HEK293 (cell line): ENCODE results near the gene C20orf144.

ENCODE experiments used
- CTCF ChIA-PET: fragments of 350-600 bp; formaldehyde crosslinking; extraction: SDS; loops from one replicate; lab custom pipeline; 2021; ENCODE audit warnings: antibody characterized with exemption; lab: Yijun Ruan, JAX
- POLR2A ChIA-PET: fragments of 300-600 bp; formaldehyde crosslinking; extraction: SDS; loops from one replicate; lab custom pipeline; 2020; ENCODE audit warnings: antibody characterized with exemption, inconsistent platforms; lab: Yijun Ruan, JAX
- H3K27ac ChIP-seq: fragments of 200-500 bp; sonication (Bioruptor generic); 2 replicates; pipeline ENCODE4 v1.5.1; 2014; ENCODE audit warnings: low read depth, low read length, control low read depth, inconsistent platforms; ENCODE audit errors: extremely low read depth
- H3K36me3 ChIP-seq, 2 experiments: fragments of 200-500 bp in 1 of 2; sonication (Bioruptor generic) in 1 of 2; 1 replicate in 1 of 2; 2 replicates in 1 of 2; pipeline ENCODE4 v1.5.1; 2014 to 2017; ENCODE audit warnings: inconsistent platforms in 2 of 2, low read length in 2 of 2; ENCODE audit not compliant: control insufficient read depth in 2 of 2, insufficient read depth in 1 of 2
- H3K4me1 ChIP-seq: fragments of 200-500 bp; sonication (Bioruptor generic); 2 replicates; pipeline ENCODE4 v1.5.1; 2014; ENCODE audit warnings: mild to moderate bottlenecking, low read length, inconsistent platforms; ENCODE audit not compliant: control insufficient read depth, insufficient read depth
- H3K4me3 ChIP-seq: 2 replicates; pipeline ENCODE4 v1.5.1; 2011; ENCODE audit warnings: low read depth, mild to moderate bottlenecking, control low read depth, low read length, moderate library complexity
- H3K9me3 ChIP-seq: fragments of 200-500 bp; sonication (Bioruptor generic); 2 replicates; pipeline ENCODE4 v1.5.1; 2014; ENCODE audit warnings: low read depth, low read length, inconsistent platforms; ENCODE audit not compliant: control insufficient read depth, insufficient read depth
- KLF10 ChIP-seq: fragments of 450-650 bp; IDR thresholded peaks from 2 replicates; pipeline ENCODE4 v1.5.1; 2018; ENCODE audit warnings: missing biosample characterization, mild to moderate bottlenecking, missing genetic modification characterization
- PRDM1 ChIP-seq: fragments of 450-650 bp; formaldehyde crosslinking; IDR thresholded peaks from 2 replicates; pipeline ENCODE4; 2016; ENCODE audit warnings: missing biosample characterization, missing genetic modification characterization
- SCRT1 ChIP-seq: fragments of 450-650 bp; formaldehyde crosslinking; IDR thresholded peaks from 2 replicates; pipeline ENCODE4 v1.5.1; 2016; ENCODE audit warnings: missing biosample characterization, missing genetic modification characterization, borderline replicate concordance
- SCRT2 ChIP-seq: fragments of 450-650 bp; formaldehyde crosslinking; IDR thresholded peaks from 2 replicates; pipeline ENCODE4 v1.5.1; 2016; ENCODE audit warnings: missing biosample characterization, missing genetic modification characterization
- SP2 ChIP-seq: fragments of 450-650 bp; formaldehyde crosslinking; IDR thresholded peaks from 2 replicates; pipeline ENCODE4 v1.5.1; 2016; ENCODE audit warnings: missing biosample characterization, missing genetic modification characterization
- SP3 ChIP-seq: fragments of 450-650 bp; formaldehyde crosslinking; IDR thresholded peaks from 2 replicates; pipeline ENCODE4 v1.5.1; 2016; ENCODE audit warnings: missing biosample characterization, missing genetic modification characterization
- TCF7L2 ChIP-seq: IDR thresholded peaks from 2 replicates; pipeline ENCODE4 v1.6.1; 2011; ENCODE audit warnings: low read depth, mild to moderate bottlenecking, inconsistent platforms, low read length, moderate library complexity, borderline replicate concordance
- YY2 ChIP-seq: fragments of 450-650 bp; formaldehyde crosslinking; IDR thresholded peaks from 2 replicates; pipeline ENCODE4 v1.5.1; 2016; ENCODE audit warnings: missing biosample characterization, missing genetic modification characterization
- ZBTB17 ChIP-seq: fragments of 450-650 bp; formaldehyde crosslinking; IDR thresholded peaks from 2 replicates; pipeline ENCODE4 v1.5.1; 2016; ENCODE audit warnings: missing biosample characterization, missing genetic modification characterization
- ZBTB20 ChIP-seq: fragments of 450-650 bp; formaldehyde crosslinking; IDR thresholded peaks from 2 replicates; pipeline ENCODE4 v1.5.1; 2016; ENCODE audit warnings: missing biosample characterization, missing genetic modification characterization
- ZBTB7A ChIP-seq: fragments of 450-650 bp; formaldehyde crosslinking; IDR thresholded peaks from 2 replicates; pipeline ENCODE4 v1.5.1; 2016; ENCODE audit warnings: low read depth, missing biosample characterization, missing genetic modification characterization
- ZFHX2 ChIP-seq: fragments of 450-650 bp; formaldehyde crosslinking; conservative IDR thresholded peaks from 2 replicates; pipeline ENCODE4 v1.5.1; 2016; ENCODE audit warnings: missing biosample characterization, missing genetic modification characterization
- ZFP3 ChIP-seq: fragments of 450-650 bp; formaldehyde crosslinking; IDR thresholded peaks from 2 replicates; pipeline ENCODE4 v1.5.1; 2016; ENCODE audit warnings: low read depth, missing biosample characterization, missing genetic modification characterization
- ZNF138 ChIP-seq: fragments of 450-650 bp; formaldehyde crosslinking; IDR thresholded peaks from 2 replicates; pipeline ENCODE4 v1.5.1; 2016; ENCODE audit warnings: missing biosample characterization, missing genetic modification characterization, borderline replicate concordance
- ZNF214 ChIP-seq: fragments of 450-650 bp; formaldehyde crosslinking; IDR thresholded peaks from 2 replicates; pipeline ENCODE4 v1.5.1; 2017; ENCODE audit warnings: missing biosample characterization, mild to moderate bottlenecking, missing genetic modification characterization, borderline replicate concordance
- ZNF335 ChIP-seq: fragments of 450-650 bp; formaldehyde crosslinking; conservative IDR thresholded peaks from 2 replicates; pipeline ENCODE4 v1.5.1; 2016; ENCODE audit warnings: missing biosample characterization, missing genetic modification characterization
- ZNF341 ChIP-seq: fragments of 450-650 bp; formaldehyde crosslinking; IDR thresholded peaks from 2 replicates; pipeline ENCODE4; 2016; ENCODE audit warnings: low read depth, missing biosample characterization, missing genetic modification characterization
- ZNF510 ChIP-seq: fragments of 450-650 bp; formaldehyde crosslinking; IDR thresholded peaks from 2 replicates; pipeline ENCODE4 v1.5.1; 2018; ENCODE audit warnings: mild to moderate bottlenecking, missing genetic modification characterization, missing biosample characterization; ENCODE audit not compliant: insufficient replicate concordance
- ZNF555 ChIP-seq: fragments of 450-650 bp; formaldehyde crosslinking; conservative IDR thresholded peaks from 2 replicates; pipeline ENCODE4 v1.5.1; 2017; ENCODE audit warnings: missing biosample characterization, mild to moderate bottlenecking, missing genetic modification characterization, inconsistent platforms
- ZNF600 ChIP-seq: fragments of 450-650 bp; formaldehyde crosslinking; IDR thresholded peaks from 2 replicates; pipeline ENCODE4 v1.5.1; 2016; ENCODE audit warnings: missing biosample characterization, missing genetic modification characterization
- ZNF610 ChIP-seq: fragments of 450-650 bp; formaldehyde crosslinking; IDR thresholded peaks from 2 replicates; pipeline ENCODE4 v1.5.1; 2016; ENCODE audit warnings: missing biosample characterization, missing genetic modification characterization, borderline replicate concordance
- ZNF621 ChIP-seq: fragments of 450-650 bp; formaldehyde crosslinking; IDR thresholded peaks from 2 replicates; pipeline ENCODE4 v1.5.1; 2017; ENCODE audit warnings: missing biosample characterization, missing genetic modification characterization
- ZNF660 ChIP-seq: fragments of 450-650 bp; IDR thresholded peaks from 2 replicates; pipeline ENCODE4 v1.5.1; 2018; ENCODE audit warnings: missing biosample characterization, mild to moderate bottlenecking, missing genetic modification characterization
- ZNF664 ChIP-seq: fragments of 450-650 bp; formaldehyde crosslinking; IDR thresholded peaks from 2 replicates; pipeline ENCODE4 v1.5.1; 2016; ENCODE audit warnings: missing biosample characterization, missing genetic modification characterization
- ZNF768 ChIP-seq: fragments of 450-650 bp; formaldehyde crosslinking; IDR thresholded peaks from 2 replicates; pipeline ENCODE4 v1.5.1; 2018; ENCODE audit warnings: missing biosample characterization, mild to moderate bottlenecking, missing genetic modification characterization
- TF ChIP-seq, protein P1 (sequence below): fragments of 450-650 bp; formaldehyde crosslinking; IDR thresholded peaks from 2 replicates; pipeline ENCODE4 v1.5.1; 2016; ENCODE audit warnings: missing biosample characterization, missing genetic modification characterization
- TF ChIP-seq, protein P2 (sequence below): fragments of 450-650 bp; formaldehyde crosslinking; IDR thresholded peaks from 2 replicates; pipeline ENCODE4 v1.5.1; 2017; ENCODE audit warnings: missing biosample characterization, missing genetic modification characterization
- TF ChIP-seq, protein P3 (sequence below): fragments of 450-650 bp; formaldehyde crosslinking; IDR thresholded peaks from 2 replicates; pipeline ENCODE4 v1.5.1; 2016; ENCODE audit warnings: missing biosample characterization, missing genetic modification characterization, low read depth
- TF ChIP-seq, protein P4 (sequence below): fragments of 450-650 bp; formaldehyde crosslinking; IDR thresholded peaks from 2 replicates; pipeline ENCODE4 v1.5.1; 2017; ENCODE audit warnings: missing biosample characterization, missing genetic modification characterization

Gene C20orf144

DNA sequence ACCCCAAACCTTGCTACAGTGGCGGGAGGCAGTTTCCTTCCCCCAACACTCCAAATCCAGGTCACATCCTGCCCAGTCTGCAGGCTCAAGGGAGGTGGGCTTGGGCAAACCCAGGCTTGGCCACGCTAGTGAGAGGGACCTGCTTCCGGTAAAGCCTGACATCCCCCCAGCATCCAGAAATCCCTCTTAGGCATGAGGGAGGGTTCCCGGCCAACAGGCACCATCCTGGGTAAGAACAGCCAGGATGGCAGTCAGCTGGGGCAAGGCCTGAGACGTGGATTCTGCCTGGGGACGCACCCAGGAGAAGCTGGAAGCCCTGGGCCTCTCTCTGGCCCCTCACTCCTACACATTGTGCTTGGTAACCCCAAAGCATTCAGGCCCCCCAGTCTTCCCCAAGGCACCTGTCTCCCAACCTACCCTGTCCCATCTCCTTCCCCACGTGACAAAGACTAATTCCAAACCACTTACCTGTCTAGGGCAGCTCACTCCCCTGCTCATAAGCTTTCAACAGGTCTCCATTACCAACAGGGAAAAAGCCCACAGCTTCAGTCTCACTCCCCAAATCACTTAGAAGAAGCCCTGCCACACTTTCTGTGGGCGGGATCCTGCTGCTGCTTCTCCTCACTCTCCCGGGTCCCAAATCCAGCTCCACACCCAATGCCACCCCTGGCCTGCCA is 2.1 kb downstream of the C20orf144 start (continued):
- TF ChIP-seq, protein P1, sequence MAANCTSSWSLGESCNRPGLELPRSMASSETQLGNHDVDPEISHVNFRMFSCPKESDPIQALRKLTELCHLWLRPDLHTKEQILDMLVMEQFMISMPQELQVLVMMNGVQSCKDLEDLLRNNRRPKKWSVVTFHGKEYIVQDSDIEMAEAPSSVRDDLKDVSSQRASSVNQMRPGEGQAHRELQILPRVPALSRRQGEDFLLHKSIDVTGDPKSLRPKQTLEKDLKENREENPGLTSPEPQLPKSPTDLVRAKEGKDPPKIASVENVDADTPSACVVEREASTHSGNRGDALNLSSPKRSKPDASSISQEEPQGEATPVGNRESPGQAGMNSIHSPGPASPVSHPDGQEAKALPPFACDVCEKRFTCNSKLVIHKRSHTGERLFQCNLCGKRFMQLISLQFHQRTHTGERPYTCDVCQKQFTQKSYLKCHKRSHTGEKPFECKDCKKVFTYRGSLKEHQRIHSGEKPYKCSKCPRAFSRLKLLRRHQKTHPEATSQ, result 0 out of 2 replicates have a peak, but pooled peaks have one; percentile 3
- TF ChIP-seq ZNF621 (no peak), TCF7L2 (no peak), SCRT1 (peak; percentile 88; the same call in 1 of the 2 replicates), ZBTB7A (tag by site-specific recombination) (0 out of 2 replicates have a peak, but pooled peaks have one; percentile 47), ZNF610 (tag by site-specific recombination) (no peak), ZNF341 (tag by site-specific recombination) (peak; percentile 44; the same call in 1 of the 2 replicates), ZNF335 (tag by site-specific recombination) (peak; percentile 50), PRDM1 (peak; percentile 66), ZNF664 (tag by site-specific recombination) (no peak), ZFHX2 (tag by site-specific recombination) (peak; percentile 53)

DNA sequence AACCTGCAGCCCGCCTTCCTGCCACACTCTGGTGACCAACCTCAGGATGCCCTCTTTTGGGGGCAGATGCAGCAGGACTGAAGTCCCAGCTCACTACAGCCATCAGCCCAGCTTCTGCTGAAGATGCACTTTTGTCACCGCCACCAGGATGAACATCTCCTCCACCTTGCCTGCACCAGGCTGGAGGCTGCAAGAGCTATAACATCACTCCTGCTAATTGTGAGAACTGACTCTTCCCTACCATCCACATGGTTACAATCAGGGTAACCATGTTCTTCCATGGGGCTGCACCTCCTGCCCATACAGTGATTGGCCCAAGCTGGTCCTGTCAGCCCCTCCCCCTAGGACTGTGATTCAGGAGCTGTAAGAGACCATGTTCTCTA is 2.6 kb downstream of the C20orf144 start:
- CTCF ChIA-PET, result interaction anchor here (0.6 to 1.4 kb wide), 3 partner anchors 16 to 207 kb away, joined by 3 to 6 read pairs (median 4); no protein-coding TSS in a partner anchor
- TF ChIP-seq, protein P2, sequence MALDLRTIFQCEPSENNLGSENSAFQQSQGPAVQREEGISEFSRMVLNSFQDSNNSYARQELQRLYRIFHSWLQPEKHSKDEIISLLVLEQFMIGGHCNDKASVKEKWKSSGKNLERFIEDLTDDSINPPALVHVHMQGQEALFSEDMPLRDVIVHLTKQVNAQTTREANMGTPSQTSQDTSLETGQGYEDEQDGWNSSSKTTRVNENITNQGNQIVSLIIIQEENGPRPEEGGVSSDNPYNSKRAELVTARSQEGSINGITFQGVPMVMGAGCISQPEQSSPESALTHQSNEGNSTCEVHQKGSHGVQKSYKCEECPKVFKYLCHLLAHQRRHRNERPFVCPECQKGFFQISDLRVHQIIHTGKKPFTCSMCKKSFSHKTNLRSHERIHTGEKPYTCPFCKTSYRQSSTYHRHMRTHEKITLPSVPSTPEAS (tag by site-specific recombination), result no peak
- TF ChIP-seq ZNF510 (tag by site-specific recombination), result no peak
- TF ChIP-seq ZNF138 (tag by site-specific recombination), result no peak
- peak; percentile 41 for TF ChIP-seq SP2 (tag by site-specific recombination)
- TF ChIP-seq, protein P3, sequence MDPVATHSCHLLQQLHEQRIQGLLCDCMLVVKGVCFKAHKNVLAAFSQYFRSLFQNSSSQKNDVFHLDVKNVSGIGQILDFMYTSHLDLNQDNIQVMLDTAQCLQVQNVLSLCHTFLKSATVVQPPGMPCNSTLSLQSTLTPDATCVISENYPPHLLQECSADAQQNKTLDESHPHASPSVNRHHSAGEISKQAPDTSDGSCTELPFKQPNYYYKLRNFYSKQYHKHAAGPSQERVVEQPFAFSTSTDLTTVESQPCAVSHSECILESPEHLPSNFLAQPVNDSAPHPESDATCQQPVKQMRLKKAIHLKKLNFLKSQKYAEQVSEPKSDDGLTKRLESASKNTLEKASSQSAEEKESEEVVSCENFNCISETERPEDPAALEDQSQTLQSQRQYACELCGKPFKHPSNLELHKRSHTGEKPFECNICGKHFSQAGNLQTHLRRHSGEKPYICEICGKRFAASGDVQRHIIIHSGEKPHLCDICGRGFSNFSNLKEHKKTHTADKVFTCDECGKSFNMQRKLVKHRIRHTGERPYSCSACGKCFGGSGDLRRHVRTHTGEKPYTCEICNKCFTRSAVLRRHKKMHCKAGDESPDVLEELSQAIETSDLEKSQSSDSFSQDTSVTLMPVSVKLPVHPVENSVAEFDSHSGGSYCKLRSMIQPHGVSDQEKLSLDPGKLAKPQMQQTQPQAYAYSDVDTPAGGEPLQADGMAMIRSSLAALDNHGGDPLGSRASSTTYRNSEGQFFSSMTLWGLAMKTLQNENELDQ (tag by site-specific recombination), result no peak
- TF ChIP-seq KLF10 (tag by site-specific recombination), result no peak
- TF ChIP-seq ZFP3 (tag by site-specific recombination), result no peak
- no peak for TF ChIP-seq ZNF768
- no peak for TF ChIP-seq ZNF555 (tag by site-specific recombination)
- peak; percentile 55 for TF ChIP-seq ZBTB17 (tag by site-specific recombination)
- TF ChIP-seq ZNF600, result 0 out of 2 replicates have a peak, but pooled peaks have one; percentile 77
- peak; percentile 18 for TF ChIP-seq ZBTB20 (tag by site-specific recombination)
- TF ChIP-seq SCRT2 (tag by site-specific recombination), result peak; percentile 51; the same call in 1 of the 2 replicates
- no peak for TF ChIP-seq ZNF214
- TF ChIP-seq SP3 (tag by site-specific recombination), result peak; percentile 25; the same call in 1 of the 2 replicates
- TF ChIP-seq, protein P4, sequence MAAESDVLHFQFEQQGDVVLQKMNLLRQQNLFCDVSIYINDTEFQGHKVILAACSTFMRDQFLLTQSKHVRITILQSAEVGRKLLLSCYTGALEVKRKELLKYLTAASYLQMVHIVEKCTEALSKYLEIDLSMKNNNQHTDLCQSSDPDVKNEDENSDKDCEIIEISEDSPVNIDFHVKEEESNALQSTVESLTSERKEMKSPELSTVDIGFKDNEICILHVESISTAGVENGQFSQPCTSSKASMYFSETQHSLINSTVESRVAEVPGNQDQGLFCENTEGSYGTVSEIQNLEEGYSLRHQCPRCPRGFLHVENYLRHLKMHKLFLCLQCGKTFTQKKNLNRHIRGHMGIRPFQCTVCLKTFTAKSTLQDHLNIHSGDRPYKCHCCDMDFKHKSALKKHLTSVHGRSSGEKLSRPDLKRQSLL, result no peak
- no peak for TF ChIP-seq YY2
- TF ChIP-seq ZNF660 (tag by site-specific recombination), result no peak
- Histone ChIP-seq H3K27ac (no peak overlapping the region), H3K9me3 (no peaks in the 10 kb centered on the region), H3K36me3 (peaks cover 0 to 40% of the 10 kb centered on the region in 2 experiments; a peak in 1 of 3 replicates), H3K4me3 (no peak overlapping the region), H3K4me1 (no peaks in the 10 kb centered on the region)
- POLR2A ChIA-PET, result interaction anchor here (1.2 to 3.2 kb wide), 5 partner anchors 10 to 263 kb away, joined by 4 to 23 read pairs (median 10); partner anchors contain the start of genes CBFA2T2, CDK5RAP1 and NECAB3
